HG02840 (cell line): Measurements from ENCODE around the gene CD209.

Source experiments
- ATAC-seq: cut with Tn5 transposase; IDR thresholded peaks from one replicate; pipeline ENCODE4 v1.9.1; 2021; ENCODE audit warnings: mild to moderate bottlenecking, moderate library complexity, moderate number of reproducible peaks; ENCODE audit not compliant: unreplicated experiment, low FRiP score

The CD209 gene

DNA sequence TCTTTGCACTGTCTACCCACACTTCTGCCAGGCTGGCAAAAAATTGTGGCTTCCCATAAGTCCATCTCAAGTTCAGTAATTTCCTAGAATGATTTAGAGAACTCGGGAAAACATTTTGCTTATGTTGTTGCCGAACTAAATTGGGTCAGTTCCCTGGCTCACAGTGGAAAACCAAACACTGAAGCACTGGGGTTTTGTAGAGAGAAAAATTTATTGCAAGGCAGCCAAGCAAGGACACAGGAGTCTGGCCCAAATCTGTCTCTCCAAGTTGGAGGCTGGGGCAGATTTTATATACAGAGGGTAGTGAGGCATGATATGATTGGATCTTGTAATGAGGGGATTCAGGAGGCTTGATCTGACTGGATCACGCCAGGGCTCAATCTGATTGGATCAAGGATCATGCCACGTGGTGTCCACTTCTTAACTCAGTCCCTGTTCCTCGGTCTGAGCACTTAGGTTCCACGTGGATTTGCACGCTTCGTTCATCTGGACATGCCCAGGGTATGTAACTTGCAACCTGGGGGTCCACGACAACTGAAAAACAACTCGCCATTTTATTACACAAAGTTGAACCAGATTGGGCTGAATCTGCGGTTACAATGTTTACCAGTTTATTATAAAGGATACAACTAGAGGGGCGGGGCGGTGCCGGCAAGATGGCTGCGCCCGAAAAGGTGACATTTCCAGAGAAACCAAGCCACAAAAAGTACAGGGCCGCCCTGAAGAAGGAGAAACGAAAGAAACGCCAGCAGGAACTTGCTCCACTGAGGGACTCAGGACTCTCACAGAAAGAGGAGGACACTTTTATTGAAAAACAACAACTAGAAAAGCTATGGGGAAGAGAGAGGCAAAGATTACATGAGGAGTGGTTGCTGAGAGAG lies 7.3 kb downstream of the CD209 start:
- no peak for ATAC-seq

DNA sequence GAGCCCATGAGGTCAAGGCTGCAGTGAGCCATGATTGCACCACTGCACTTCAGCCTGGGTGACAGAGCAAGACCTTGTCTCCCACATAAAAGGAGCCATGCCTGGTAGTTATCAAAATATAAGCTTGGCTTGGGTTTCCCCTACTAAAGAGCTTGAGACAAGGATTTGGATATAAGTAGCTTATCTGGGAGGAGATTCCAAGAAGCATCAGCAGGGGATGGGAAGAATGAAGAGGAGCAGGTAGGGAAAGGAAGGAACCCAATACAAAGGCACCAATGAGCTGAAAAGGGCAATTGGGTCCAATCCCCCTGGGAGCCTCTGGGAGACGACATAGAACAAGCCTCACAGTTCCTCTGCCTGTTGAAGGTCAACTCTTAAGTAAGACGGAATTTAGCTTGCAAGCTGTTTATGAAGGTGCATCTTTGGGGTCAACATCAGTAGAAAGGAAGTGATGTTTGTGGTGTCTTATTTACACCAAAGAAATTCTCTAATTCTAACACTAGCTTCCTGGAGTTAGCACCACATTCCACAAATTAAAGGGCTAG lies 8.1 kb downstream of the CD209 start:
- ATAC-seq, result no peak

DNA sequence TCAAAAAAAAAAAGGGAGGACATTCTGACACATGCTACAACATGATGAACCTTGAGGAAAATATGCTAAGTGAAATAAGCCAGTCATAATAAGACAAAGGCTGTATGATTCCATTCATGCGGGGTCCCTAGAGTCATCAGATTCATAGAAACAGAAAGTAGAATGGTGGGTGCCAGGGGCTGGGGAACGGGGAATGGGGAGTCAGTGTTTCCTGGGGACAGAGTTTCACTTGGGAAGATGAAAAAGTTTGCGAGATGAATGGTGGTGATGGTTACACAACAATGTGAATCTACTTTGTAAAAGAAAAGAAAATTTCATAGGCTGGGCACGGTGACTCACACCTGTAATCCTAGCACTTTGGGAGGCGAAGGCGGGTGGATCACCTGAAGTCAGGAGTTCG lies 9.3 kb downstream of the CD209 start:
- no peak for ATAC-seq

DNA sequence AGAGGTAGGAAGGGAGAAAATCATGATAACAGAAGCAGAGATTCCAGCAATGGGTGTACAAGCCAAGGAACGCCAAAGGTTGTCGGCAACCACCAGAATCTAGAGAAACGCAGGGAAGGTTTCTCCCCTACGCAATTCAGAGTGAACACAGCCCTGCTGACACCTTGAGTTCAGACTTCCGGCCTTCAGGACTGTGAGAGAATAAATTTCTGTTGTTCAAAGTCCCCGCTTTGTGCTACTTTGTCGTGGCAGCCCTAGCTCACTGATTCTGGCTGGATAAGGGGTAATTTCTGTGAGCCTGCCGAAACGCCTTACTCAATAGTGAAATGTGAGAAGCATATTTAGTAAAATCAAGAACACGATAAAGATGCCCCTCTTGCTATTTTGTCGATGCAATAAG lies 10.1 kb downstream of the CD209 start:
- ATAC-seq, result no peak

DNA sequence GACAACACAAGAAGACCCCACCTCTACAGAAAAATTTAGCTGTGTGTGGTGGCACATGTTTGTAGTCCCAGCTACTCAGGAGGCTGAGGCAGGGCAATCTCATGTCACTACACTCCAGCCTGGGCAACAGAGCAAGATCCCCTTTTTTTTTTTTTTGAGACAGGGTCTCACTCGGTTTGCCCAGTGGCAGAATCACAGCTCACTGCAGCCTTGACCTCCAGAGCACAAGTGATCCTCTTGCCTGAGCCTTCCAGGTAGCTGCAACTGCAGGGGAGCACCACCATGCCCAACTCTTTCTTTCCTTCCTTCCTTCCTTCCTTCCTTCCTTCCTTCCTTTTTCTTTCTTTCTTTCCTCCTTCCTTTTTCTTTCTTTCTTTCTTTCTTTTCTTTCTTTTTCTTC lies 11.2 kb downstream of the CD209 start:
- ATAC-seq, result no peak

DNA sequence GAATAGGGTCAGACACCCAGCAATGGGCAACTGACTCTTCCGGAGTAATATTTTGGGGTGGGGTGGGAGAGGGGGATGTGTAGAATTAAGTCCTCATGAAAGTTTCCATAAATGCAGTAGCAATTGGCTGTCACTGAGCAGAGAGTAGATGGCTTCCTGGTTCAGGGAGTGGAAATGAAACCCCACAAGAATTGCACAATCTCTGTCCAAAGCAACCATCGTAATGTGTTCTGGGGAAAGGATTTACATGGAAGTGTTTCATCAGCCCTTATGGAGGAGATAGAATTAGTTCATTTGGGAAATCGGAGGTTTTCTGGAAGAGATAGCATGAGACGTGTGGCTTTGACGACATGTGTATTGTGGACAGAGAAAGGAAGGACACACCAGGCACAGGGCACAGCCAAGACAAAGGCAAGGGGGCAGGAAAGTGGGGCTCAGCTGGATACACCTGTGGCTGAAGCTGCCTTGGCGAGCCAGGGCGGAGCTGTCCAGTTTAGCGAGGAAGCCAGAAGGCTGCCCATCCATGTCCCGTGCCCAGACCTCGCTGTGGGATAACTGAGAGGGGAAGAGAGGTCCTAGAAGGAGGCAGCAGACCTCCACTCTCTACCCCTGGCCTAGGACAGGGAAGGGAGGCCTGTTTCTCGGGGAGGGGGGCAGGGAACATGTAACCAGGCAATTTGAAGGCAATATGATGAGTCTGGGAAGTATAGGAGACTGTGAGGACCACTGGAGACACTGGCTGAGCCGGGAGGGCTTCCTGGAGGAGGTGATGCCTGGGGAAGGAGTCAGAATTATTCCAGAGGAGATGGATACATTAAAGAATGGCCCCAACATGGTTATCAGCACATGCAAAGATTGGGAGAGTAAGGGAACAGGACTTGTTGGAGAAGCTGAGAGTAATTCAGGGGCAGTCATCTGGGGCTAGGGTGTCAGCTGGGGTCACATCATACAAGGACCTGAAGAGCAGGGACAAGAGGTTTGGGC lies 12.8 kb downstream of the CD209 start:
- ATAC-seq, result no peak

DNA sequence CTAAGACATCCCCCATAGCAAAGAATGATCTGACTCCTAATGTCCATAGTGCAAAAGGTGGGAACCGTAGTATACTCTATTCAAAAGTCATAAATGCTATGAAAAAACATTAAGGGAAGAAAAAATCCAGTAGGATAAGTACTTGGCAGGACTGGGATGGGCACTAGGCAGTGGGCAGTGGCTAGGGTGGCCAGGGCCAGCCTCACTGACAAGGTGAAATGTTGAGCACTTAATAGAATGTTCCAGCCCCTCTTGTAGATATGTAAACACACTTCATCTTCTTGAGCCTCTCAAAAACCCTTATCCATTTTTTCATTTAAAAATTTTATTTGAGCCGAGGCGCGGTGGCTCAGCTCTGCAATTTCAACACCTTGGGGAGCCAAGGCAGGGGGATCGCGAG lies 14.0 kb downstream of the CD209 start:
- no peak for ATAC-seq

DNA sequence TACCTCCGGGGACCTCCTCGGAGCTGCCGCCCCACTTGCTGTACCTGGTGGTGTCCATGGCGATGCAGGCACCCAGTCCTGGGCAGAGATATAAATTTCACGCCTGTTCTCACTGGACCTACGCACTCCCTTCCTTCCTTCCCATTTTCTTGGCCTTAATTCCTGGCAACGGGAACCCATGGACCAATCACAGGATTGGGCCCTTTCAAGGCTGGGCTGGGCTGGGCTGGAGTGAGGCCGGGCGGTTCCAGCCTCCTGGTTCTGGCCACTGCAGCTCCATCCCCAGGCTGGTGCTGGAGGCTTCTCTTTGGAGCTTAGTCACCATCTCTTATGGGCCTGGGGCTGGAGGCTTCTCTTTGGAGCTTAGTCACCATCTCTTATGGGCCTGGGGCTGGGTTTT lies 15.3 kb downstream of the CD209 start, which contains the start of gene CLEC4G:
CLEC4G (minus strand) TSS at position 66 of the 400 bp plus-strand sequence; CDS start at position 58, 8 bp downstream.
- ATAC-seq, result no peak

DNA sequence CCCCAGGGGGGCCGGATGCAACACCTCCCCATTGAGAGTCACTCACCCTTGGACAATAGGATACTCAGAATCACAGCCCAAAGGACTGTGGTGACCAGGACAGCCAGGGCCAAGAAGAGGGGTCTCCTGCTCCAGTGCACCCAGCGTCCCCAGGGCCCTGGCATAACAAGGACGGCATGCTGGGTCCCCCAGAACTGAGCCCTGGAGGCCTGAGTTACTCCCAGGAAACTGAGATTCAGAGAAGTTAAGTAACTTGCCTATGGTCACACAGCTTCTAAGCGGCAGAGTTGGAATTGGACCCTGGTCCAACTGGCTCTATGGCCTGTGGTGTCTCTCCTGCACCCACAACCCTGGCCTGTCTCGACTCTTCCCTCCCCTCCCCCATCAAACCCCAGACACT lies 15.7 kb downstream of the CD209 start:
- no peak for ATAC-seq

DNA sequence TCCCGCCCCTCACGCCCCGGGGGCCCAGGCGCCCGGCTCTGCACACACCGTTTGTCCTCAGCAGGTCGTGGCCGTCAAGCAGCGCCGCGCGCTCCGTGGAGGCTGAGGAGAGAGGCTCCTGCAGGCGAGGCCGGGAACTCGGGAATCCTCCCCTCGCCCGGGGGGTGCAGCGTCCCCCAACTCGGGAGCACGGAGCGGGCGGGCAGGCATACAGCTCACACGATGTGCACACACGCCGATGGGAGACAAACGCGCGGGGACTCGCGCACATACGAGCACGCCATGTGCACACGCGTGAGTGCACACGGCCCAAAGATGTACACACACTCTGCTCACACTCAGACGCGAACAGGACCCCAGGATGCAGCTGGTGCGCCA lies 16.1 kb downstream of the CD209 start:
- ATAC-seq, result no peak

DNA sequence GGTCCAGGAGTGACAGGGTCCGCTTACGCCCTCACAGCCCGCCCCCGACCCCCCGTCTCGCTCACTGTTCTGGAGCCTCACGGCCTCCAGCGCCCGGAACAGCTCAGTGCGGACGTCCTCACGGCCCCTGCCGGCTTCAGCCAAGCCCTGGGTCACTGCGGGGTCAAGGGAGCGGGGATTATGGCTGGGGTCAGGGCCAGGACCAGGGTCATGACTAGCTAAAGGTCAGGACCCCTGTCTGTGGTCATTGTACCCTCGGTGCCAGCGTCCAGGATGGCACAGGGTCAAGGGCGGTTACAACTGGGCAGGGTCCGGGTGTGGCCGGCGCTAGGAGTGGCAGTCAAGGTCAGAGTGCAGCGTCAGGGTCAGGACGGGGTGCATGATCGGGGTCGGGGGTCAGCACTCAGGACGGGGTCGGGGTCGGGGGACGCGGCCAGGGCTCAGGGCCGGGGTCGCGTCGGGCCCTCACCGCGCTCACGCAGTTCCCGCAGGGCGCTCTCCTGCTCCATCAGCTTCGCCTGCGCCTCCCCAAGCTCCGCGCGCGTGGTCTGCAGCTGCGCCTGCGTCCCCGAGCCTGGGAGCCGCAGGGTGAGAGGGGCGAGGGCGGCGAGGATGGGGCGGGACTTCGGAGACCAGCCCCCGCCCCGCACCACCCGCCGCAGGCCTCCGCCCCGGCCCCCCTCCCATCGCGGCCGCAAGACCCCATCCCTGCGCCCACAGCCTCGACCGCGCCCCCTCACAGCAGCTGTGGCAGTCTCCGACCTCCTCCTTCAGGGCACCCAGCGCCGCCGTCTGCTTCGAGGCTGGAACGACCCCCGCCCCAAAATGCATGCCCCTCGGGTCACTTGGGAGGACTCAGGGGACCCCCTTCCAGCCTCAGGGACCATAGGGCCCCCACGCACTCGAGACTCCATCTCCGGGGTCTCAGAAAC lies 16.8 kb downstream of the CD209 start:
- ATAC-seq, result no peak

DNA sequence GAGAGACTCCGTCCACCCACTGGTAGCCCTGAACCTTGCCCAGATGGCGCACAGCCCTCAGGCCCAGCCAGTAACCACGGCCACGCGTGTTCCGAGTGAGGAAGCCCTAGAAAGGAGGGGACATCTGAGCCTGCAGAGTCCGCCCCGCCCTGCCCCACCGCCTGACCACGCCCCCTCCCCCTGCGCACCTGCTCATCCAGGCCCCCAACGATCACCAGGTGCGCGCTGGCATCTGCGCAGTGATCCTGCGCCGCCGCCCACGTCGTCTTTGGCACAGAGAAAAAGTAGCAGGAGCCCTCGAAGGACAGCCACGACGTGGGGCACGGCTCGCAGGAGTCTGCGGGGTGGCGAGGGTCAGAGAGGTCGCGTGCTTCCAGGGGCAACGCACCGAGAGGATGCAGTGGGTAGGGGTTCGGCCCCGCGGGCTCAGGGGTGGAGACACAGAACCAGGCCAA lies 17.5 kb downstream of the CD209 start:
- ATAC-seq, result no peak

DNA sequence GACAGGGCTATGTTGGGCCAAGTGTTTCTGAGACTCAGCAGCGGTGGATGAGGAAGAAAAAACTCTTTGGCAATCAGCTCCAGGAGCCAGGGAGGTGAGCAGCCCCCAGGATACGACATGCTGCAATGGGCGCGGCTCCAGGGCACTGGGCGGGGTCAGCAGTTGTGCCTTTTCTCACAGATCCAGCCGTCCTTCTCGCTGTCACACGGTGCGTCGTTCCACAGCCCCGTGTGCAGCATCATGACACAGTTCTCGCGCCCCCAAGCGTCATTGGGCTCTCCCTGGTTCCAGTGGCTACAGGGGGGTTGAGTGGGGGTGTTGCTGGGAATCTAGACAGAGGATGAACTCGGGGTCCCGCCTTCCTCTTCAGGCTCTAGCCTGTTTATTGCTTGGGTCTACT lies 18.1 kb downstream of the CD209 start:
- ATAC-seq, result no peak

DNA sequence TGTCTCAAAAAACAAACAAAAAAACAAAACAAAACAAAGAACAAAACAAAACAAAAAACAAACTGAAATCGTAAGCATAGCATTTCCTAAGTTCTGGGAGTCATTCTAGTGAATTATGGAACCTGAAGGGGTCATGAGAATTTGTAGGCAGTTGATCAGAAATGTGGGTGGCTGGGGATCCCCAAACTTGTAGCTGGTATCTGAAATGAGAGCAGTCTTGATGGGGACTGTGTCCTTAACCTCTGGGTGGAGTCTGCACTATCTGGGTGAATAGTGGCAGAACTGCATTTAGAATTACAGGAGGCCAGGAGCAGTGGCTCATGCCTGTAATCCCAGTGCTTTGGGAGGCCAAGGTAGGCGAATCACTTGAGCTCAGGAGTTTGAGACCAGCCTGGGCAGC lies 21.5 kb downstream of the CD209 start:
- ATAC-seq, result no peak

DNA sequence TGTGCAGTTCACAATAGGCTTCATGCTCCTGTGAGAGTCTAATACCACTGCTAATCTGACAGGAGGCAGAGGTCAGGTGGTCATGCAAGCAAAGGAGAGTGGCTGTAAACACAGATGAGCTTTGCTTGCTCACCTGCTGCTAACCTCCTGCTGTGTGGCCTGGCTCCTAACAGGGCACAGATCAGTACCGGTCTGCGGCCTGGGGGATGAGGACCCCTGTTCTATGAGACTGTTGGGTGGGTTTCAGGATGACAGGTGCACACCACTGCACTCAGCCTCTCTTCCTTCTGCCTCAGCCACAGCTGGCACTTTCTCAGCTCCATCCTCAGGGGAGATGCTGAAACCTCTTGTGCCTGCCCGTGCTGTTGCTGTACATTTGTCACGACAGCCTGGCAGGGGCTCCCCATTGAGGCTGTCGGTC lies 25.1 kb downstream of the CD209 start:
- no peak for ATAC-seq

DNA sequence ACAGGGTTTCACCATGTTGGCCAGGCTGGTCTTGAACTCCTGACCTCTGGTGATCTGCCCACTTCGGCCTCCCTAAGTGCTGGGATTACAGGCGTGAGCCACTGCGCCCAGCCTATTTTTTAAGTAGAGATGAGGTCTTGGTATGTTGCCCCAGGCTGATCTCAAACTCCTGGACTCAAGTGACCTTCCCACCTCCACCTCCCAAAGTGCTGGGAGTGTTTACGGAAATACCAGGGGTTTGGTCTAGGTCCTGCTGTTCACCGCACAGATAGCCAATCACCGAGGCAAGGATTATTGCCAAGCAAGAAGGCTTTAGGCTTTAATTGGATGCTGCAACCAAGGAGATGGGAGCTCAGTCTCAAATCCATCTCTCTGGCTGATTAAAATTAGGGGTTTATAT lies 27.0 kb downstream of the CD209 start:
- ATAC-seq, result no peak

DNA sequence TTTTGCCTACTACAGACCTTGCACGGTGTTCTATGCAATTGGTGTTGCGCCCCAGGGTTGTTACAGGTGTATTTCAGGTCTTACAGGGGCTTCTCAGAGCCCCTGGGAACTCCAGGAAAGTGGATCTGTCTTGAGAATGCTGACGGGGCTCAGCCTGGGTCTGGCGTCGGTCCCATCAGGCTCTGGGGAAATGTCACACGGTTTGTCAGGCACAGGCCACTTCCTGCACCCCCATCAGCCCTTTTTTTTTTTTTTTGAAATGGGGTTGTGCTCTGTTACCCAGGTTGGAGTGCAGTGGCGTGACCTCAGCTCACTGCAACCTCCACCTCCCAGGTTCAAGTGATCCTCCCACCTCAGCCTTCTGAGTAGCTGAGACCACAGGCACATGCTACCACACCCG lies 28.7 kb downstream of the CD209 start:
- ATAC-seq, result no peak

DNA sequence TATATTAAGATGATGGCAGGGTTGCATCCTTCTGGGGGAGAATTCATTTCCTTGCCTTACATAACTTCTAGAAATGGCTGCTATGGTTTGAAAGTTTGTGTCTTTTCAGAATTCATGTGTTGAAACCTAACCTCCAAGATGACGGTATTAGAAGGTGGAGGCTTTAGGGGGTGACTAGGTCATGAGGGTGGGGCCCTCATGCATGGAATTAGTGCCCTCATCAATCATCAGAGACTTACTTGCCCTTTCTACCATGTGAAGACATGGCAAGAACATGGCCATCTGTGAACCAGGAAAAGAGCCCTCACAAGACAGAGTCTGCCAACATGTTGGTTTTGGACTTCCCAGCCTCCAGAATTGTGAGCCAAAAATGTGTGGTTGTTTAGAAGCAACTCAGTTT lies 30.6 kb downstream of the CD209 start:
- no peak for ATAC-seq

DNA sequence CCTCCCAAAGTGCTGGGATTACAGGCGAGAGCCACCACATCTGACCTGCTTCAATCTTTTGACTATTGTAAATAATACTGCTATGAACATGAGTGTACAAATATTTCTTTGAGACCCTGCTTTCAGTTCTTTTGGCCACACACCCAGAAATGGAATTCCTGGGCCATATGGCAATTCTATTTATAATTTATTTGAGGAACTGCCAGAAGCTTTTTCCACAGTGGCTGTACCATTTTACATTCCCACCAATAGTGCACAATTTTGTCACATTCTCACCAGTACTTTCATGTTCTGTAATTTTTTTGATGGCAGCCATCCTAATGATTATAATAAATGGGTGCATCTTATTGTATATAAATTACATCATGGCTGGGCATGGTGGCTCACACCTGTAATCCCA lies 31.7 kb downstream of the CD209 start:
- no peak for ATAC-seq

DNA sequence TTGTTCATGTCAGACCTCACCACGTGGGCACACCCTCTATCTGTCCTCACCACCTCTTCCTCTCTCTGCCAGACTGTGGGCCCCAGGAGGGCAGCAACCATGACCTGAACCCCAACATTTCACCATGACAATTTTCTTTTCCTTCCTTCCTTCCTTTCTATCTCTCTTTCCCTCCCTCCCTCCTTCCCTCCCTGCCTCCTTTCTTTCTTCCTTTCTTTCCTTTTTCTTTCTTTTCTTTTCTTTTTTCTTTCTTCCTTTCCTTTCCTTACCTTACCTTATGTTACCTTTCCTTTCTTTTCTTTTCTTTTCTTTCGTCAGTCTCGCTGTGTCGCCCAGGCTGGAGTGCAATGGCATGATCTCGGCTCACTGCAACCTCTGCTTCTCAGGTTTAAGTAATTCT lies 36.7 kb downstream of the CD209 start:
- ATAC-seq, result no peak
